Liver (tissue), 3 donors: ENCODE data around the gene GUCY2F.

Experiments used
- TAF1 ChIP-seq: conservative IDR thresholded peaks from 2 replicates; pipeline ENCODE4 v1.6.1; 2016; ENCODE audit warnings: antibody characterized with exemption, mild to moderate bottlenecking
- TF ChIP-seq, protein P1 (sequence below): IDR thresholded peaks from 2 replicates; pipeline ENCODE4 v1.6.1; 2016; ENCODE audit warnings: antibody characterized with exemption, mild to moderate bottlenecking
- TF ChIP-seq, protein P2 (sequence below): IDR thresholded peaks from 2 replicates; pipeline ENCODE4 v1.6.1; 2016; ENCODE audit warnings: antibody characterized with exemption
- TF ChIP-seq, protein P3 (sequence below): fragments of 150-350 bp; IDR thresholded peaks from 2 replicates; pipeline ENCODE4 v1.5.1; 2017; ENCODE audit warnings: improper control_type of control experiment, low read depth, low read length; ENCODE audit not compliant: missing input control
- donor health status: healthy.
- donor health status: healthy.

DNA sequence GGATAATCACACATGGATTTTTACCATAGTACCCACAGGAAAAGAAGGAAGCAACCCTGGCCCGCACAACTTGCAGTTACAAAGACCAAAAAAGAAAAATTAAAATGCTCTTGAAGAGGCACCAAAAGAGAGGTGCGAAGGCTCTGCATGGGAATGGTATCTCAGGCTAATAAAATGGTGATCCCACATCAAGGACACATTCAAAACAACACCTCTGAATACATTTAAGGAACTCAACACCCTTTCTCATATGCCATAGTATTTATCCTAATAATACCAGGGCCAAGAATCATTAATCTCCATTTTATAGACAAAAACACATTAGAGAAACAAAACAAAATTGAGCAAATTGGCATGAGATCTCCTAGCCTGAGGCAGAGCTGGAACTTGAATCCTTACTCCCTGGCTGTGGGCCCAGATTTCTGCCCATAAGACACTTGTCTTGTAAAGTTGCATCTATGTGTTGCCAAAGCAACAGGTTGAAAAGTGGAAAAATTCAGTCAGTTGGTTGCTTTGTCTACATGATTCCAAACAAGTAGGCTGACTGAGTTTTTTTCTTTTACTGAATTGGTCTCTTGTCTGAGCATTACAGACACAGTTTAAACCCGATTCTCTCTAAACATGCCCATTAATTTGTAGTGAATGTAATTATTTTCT lies 33.5 kb downstream of the GUCY2F start:
- TF ChIP-seq, protein P1, sequence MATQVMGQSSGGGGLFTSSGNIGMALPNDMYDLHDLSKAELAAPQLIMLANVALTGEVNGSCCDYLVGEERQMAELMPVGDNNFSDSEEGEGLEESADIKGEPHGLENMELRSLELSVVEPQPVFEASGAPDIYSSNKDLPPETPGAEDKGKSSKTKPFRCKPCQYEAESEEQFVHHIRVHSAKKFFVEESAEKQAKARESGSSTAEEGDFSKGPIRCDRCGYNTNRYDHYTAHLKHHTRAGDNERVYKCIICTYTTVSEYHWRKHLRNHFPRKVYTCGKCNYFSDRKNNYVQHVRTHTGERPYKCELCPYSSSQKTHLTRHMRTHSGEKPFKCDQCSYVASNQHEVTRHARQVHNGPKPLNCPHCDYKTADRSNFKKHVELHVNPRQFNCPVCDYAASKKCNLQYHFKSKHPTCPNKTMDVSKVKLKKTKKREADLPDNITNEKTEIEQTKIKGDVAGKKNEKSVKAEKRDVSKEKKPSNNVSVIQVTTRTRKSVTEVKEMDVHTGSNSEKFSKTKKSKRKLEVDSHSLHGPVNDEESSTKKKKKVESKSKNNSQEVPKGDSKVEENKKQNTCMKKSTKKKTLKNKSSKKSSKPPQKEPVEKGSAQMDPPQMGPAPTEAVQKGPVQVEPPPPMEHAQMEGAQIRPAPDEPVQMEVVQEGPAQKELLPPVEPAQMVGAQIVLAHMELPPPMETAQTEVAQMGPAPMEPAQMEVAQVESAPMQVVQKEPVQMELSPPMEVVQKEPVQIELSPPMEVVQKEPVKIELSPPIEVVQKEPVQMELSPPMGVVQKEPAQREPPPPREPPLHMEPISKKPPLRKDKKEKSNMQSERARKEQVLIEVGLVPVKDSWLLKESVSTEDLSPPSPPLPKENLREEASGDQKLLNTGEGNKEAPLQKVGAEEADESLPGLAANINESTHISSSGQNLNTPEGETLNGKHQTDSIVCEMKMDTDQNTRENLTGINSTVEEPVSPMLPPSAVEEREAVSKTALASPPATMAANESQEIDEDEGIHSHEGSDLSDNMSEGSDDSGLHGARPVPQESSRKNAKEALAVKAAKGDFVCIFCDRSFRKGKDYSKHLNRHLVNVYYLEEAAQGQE, result no peak
- TF ChIP-seq, protein P2, sequence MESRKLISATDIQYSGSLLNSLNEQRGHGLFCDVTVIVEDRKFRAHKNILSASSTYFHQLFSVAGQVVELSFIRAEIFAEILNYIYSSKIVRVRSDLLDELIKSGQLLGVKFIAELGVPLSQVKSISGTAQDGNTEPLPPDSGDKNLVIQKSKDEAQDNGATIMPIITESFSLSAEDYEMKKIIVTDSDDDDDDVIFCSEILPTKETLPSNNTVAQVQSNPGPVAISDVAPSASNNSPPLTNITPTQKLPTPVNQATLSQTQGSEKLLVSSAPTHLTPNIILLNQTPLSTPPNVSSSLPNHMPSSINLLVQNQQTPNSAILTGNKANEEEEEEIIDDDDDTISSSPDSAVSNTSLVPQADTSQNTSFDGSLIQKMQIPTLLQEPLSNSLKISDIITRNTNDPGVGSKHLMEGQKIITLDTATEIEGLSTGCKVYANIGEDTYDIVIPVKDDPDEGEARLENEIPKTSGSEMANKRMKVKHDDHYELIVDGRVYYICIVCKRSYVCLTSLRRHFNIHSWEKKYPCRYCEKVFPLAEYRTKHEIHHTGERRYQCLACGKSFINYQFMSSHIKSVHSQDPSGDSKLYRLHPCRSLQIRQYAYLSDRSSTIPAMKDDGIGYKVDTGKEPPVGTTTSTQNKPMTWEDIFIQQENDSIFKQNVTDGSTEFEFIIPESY, result no peak
- TF ChIP-seq, protein P3, sequence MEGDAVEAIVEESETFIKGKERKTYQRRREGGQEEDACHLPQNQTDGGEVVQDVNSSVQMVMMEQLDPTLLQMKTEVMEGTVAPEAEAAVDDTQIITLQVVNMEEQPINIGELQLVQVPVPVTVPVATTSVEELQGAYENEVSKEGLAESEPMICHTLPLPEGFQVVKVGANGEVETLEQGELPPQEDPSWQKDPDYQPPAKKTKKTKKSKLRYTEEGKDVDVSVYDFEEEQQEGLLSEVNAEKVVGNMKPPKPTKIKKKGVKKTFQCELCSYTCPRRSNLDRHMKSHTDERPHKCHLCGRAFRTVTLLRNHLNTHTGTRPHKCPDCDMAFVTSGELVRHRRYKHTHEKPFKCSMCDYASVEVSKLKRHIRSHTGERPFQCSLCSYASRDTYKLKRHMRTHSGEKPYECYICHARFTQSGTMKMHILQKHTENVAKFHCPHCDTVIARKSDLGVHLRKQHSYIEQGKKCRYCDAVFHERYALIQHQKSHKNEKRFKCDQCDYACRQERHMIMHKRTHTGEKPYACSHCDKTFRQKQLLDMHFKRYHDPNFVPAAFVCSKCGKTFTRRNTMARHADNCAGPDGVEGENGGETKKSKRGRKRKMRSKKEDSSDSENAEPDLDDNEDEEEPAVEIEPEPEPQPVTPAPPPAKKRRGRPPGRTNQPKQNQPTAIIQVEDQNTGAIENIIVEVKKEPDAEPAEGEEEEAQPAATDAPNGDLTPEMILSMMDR, result no peak
- TF ChIP-seq TAF1, result no peak
